22Rv1 (cell line): ENCODE measurements around the gene ROMO1.

ENCODE experiments used
- H3K27ac ChIP-seq: fragments of 450-650 bp; 2 replicates; pipeline ENCODE4 v1.5.1; 2017
- ZFX ChIP-seq: fragments of 450-650 bp; IDR thresholded peaks from 2 replicates; pipeline ENCODE4 v1.6.1; 2017; ENCODE audit warnings: antibody characterized with exemption, borderline replicate concordance
- TF ChIP-seq, protein P1 (sequence below): fragments of 450-650 bp; IDR thresholded peaks from 2 replicates; pipeline ENCODE4 v1.5.1; 2017; ENCODE audit warnings: mild to moderate bottlenecking

ROMO1 gene

DNA sequence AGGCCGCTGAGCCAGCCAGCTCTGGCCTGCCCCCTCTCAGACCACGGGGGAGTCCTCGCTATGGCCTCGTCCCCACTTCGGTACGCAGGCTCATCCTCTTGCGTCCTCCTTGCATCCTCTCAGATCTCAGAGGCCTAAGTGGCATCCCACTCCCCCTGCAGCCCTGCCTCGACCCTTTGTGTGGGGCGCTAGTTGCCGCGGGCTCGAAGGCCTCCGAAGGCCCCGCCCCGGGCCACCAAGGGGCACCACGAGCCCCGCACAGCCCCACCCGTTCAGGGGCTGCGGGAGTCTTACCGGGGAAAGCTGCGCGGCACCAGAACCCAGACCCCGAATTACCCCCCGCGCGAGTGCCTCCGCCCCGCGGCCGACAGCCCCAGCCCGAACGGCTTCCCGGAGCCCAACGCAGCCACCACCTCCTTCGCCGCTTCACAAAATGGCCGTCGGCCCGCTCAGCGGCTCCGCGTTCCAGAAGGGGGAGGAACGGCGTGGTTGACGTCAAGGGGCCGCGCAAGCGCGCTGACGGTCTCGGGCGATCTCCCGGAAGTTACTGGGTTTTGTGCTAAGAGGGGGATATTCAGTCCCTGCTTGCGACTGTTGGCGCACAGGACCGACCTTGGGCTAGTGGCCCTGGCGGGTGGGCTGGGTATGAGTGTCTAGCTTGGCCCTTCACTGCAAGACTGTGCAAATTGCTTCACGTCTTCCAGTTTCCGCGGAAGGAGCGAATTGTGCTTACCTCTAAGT is 34.6 kb upstream of the ROMO1 start, which contains the start of the genes CPNE1 and RBM12:
TSS of gene CPNE1 (minus strand) at position 435 of the 741 bp plus-strand sequence. CDS start 31,977 bp downstream, outside the sequence.
TSS of gene RBM12 (minus strand) at position 435 of the 741 bp plus-strand sequence. CDS start 9,578 bp downstream, outside the sequence.
- peak within 1 kb of the TSS; percentile 92 for H3K27ac ChIP-seq
- TF ChIP-seq ZFX, result no peak
- TF ChIP-seq, protein P1, sequence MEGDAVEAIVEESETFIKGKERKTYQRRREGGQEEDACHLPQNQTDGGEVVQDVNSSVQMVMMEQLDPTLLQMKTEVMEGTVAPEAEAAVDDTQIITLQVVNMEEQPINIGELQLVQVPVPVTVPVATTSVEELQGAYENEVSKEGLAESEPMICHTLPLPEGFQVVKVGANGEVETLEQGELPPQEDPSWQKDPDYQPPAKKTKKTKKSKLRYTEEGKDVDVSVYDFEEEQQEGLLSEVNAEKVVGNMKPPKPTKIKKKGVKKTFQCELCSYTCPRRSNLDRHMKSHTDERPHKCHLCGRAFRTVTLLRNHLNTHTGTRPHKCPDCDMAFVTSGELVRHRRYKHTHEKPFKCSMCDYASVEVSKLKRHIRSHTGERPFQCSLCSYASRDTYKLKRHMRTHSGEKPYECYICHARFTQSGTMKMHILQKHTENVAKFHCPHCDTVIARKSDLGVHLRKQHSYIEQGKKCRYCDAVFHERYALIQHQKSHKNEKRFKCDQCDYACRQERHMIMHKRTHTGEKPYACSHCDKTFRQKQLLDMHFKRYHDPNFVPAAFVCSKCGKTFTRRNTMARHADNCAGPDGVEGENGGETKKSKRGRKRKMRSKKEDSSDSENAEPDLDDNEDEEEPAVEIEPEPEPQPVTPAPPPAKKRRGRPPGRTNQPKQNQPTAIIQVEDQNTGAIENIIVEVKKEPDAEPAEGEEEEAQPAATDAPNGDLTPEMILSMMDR, result peak; percentile 19; the same call in 1 of the 2 replicates

DNA sequence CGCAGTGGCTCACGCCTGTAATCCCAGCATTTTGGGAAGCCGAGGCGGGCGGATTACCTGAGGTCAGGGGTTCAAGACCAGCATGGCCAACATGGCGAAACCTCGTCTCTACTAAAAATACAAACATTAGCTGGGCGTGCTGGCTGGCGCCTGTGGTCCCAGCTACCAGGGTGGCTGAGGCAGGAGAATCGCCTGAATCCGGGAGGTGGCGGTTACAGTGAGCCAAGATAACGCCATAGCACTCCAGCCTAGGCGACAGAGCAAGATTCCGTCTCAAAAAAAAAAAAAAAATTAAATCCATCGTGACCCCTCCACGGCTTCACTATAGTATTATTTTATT is 33.3 kb upstream of the ROMO1 start:
- TF ChIP-seq, protein P1, result no peak
- TF ChIP-seq ZFX, result no peak
- H3K27ac ChIP-seq, result peak overlapping the region; percentile 92

DNA sequence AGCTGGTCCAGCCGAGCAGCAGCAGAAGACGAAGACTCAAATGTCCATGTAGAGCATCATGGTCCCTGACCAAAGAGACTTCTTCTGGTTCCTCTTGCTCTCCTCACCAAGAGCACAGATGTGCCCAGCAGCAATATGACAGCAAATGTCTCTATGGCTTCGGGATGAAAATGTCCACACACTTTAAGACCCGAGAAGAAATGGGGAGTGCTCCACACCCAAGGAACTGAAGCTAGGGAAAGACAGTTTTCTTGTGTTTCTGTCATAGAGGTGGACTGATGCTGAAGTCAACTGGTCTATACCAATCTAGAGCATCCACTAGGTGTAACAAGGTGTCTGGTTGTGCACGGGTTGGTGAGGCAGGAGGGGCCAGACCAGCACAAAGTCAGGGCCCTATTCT is 30.0 kb upstream of the ROMO1 start:
- no peak for TF ChIP-seq ZFX
- TF ChIP-seq, protein P1, result no peak
- H3K27ac ChIP-seq, result no peak overlapping the region

DNA sequence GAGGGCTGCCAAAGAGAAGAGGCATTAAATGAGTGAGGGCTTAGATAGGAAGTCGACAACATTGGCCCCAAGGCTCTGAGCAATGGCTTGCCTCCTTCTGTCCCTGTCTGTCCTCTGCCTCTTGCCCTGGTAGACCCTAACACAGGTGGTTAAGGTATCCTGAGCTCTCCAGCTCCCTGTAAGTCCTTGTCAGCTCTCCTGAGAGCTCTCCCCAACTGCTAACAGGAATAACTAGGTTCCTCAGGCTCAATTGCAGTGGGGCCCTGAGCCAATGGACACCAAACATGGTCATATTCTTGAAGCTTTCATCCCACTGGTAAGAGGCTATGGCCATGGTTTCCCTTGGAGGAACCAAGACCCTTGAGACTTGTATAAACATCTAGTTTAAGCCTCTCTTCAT is 29.5 kb upstream of the ROMO1 start:
- no peak overlapping the region for H3K27ac ChIP-seq
- TF ChIP-seq, protein P1, result no peak
- TF ChIP-seq ZFX, result no peak

DNA sequence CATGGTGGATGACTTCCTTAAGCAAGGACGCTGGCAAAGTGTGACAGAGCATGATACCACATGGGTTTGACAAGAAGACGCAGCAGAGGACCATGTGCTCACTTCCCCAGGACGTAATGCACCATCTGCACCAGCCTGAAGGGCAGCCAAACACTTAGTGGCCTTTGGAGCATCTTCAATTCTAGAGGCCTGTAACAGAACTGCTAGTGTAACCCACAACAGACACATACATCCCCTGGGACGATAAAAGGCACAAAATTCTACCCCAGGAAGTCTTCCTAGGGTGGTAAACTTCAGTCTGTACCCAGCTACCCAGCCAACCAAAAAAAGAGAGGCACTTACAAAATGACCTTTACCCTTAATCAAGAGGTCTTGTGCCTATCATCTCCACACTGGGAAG is 25.3 kb upstream of the ROMO1 start:
- TF ChIP-seq ZFX, result no peak
- TF ChIP-seq, protein P1, result no peak
- H3K27ac ChIP-seq, result no peak overlapping the region

DNA sequence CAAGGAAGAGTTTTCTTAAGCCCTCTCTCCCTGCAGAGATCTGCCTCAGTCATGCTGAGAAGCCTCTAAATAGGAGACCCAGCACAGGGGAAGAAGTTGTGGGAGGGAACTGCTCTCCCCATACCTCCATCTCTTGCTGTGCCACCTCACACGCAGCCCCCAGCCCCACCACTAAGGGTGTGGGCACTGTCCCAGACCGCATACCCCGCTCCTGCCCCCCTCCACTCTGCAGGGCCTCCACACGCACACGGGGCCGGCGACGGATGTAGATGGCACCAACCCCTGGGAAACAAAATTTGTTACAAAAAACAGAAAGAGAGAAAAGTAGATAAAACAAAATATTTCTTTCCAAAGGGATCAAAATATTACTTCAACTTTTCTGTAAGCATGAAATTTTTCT is 24.3 kb upstream of the ROMO1 start:
- TF ChIP-seq, protein P1, result no peak
- no peak for TF ChIP-seq ZFX
- H3K27ac ChIP-seq, result no peak overlapping the region

DNA sequence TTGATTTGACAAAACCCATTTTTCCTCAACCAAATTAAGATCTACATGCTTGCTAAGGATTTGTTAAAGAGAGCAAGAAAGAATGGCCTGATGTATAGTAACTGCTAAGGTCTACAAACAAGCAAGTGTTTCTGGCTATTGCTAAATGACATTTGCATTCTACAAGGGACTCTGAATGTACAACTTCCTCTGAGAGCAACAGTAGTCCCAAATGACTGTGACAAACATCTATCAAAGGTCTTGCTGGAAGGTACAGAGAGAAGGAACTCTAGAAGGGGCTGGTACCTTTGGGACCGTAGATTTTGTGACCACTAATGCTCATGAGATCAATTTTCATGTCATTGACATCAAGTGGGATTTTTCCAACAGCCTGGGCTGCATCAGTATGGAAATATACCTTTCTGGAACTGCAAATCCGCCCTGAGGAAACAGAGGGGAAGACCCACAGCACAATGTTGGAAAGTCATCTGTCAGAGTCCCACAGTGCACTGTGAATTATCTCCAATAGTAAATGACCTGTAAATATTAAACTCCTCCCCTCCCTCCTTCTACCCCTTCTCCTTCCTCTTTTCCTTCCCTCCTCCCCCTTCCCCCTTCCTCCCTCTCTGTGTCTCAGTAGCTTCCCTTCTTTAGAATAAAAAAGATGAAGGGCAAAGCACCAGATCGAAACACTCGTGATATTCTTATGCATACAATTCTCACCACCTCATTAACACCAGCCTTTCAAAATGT is 18.6 kb upstream of the ROMO1 start:
- no peak overlapping the region for H3K27ac ChIP-seq
- no peak for TF ChIP-seq ZFX
- TF ChIP-seq, protein P1, result no peak
